Ammon's horn (tissue), 1 donor: ENCODE data around the gene PGAP6.
"Not testable (repeated sequence)": the region's sequence is repeated elsewhere in the genome, so short reads cannot be mapped to it uniquely, and the experiment has no call there.

ENCODE experiments used
- DNase-seq: peaks from one replicate; pipeline ENCODE4 v3.0.0-alpha.2; 2016; ENCODE audit warnings: low spot score

The PGAP6 gene, protein sequence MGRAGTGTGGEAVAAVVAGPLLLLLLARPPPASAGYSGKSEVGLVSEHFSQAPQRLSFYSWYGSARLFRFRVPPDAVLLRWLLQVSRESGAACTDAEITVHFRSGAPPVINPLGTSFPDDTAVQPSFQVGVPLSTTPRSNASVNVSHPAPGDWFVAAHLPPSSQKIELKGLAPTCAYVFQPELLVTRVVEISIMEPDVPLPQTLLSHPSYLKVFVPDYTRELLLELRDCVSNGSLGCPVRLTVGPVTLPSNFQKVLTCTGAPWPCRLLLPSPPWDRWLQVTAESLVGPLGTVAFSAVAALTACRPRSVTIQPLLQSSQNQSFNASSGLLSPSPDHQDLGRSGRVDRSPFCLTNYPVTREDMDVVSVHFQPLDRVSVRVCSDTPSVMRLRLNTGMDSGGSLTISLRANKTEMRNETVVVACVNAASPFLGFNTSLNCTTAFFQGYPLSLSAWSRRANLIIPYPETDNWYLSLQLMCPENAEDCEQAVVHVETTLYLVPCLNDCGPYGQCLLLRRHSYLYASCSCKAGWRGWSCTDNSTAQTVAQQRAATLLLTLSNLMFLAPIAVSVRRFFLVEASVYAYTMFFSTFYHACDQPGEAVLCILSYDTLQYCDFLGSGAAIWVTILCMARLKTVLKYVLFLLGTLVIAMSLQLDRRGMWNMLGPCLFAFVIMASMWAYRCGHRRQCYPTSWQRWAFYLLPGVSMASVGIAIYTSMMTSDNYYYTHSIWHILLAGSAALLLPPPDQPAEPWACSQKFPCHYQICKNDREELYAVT

GRCh38 chr16:381789-382717, at the start of gene PGAP6:
PGAP6 (minus strand) TSS chr16:381978; CDS start chr16:381821, 157 bp downstream.
- DNase-seq, result peak; percentile 76

GRCh38 chr16:430904-431303, 49.1 kb upstream of the PGAP6 start:
- no peak for DNase-seq

GRCh38 chr16:427250-427649, 45.5 kb upstream of the PGAP6 start:
- DNase-seq, result no peak

- no peak for DNase-seq
These were observed 45.1 kb upstream of the PGAP6 start for GRCh38 chr16:426906-427249.

DNA sequence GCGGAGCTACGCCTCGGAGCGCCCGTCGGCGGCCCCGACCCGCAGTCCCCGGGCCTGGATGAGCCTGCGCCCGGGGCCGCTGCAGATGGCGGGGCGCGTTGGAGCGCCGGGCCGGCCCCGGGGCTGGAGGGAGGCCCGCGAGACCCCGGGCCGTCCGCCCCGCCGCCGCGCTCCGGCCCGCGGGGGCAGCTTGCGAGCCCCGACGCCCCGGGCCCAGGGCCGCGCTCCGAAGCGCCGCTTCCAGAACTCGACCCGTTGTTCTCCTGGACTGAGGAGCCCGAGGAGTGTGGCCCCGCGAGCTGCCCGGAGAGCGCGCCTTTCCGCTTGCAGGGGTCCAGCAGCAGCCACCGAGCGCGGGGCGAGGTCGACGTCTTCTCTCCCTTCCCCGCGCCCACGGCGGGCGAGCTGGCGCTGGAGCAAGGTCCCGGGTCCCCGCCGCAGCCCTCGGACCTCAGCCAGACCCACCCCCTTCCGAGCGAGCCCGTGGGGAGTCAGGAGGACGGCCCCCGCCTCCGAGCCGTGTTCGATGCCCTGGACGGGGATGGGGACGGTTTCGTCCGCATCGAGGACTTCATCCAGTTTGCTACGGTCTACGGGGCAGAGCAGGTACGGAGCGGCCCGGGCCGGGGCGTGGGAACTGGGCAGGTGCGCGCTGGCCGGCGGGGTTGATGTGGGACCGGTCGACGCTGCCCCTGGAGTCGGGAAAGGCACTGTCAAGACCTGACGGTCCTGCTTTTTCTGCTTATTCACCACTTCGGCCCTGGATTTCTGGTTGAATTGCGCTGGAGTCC, 44.5 kb upstream of the PGAP6 start:
- no peak for DNase-seq

DNA sequence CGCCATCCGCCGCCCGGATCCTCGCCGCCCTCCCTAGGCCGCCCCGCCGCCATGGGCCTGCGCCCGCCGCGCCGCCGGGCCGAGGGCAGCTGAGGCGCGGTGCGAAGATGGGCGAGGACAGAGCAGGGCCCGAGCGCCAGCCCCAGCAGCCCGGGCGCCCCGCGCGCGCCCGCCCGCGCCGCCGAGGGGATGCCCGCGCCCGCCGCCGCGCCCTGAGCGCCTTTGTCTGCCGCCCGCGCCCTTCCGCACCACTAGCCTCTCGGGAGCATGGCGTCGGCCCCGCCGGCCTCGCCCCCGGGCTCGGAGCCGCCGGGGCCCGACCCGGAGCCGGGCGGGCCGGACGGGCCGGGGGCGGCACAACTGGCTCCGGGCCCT, 43.9 kb upstream of the PGAP6 start:
- DNase-seq, result no peak

DNA sequence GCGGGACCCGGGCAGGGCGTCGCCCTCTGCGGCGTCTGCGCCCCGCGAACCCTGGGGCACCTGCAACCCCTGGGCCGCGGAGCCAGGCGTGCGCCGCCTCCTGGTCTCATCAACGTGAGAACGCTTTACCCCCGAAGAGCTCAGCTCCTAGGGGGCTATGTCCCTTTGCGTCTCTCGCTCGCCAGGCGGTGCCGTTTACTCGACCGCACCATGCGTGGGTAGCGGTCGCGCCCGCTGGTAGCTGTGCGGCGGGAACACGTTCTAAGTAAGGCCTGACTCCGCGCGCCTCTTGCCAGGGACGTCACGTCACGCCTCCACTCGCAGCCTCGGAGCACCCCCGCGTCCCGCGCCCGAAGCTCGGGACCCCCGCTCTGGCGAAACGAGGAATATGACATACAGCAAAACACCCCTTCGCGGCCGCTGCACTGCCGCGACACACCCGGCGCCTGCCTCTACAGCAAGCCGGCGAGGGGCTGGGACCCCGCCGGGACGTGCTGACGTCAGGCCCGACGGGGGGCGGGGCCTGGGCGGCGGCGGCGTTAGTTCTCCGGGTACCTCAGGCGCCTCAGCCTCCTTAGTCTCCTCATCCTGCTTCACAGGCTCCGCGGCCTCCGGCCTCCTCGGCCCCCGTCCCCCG, 43.4 kb upstream of the PGAP6 start, which contains the start of gene RAB11FIP3:
Gene RAB11FIP3 (plus strand): TSS at position 568 of the 637 bp plus-strand sequence. CDS start 358 bp downstream, outside the sequence.
- peak; percentile 90 for DNase-seq

DNA sequence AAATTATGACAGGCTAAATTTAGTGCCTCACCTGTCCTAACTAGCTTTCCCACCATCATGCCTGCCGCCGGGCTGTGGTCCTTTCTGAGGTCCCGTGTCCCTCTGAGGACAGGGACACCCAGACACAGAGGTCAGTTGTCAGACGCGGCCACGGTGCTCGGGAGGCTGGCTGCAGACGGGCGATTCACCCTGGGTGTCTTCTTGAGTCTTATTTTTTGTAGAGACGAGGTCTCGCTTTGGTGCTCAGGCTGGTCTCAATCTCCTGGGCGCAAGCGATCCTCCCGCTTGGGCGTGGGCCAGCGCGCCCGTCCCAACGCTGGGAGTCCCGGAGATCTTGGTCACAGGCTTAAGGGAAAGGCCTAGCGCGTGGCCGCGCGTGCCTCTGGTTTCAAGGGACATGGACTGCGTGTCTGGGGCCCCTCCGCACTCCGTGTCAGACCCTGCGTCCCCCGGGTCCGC, 42.9 kb upstream of the PGAP6 start:
- DNase-seq, result peak; percentile 47

DNA sequence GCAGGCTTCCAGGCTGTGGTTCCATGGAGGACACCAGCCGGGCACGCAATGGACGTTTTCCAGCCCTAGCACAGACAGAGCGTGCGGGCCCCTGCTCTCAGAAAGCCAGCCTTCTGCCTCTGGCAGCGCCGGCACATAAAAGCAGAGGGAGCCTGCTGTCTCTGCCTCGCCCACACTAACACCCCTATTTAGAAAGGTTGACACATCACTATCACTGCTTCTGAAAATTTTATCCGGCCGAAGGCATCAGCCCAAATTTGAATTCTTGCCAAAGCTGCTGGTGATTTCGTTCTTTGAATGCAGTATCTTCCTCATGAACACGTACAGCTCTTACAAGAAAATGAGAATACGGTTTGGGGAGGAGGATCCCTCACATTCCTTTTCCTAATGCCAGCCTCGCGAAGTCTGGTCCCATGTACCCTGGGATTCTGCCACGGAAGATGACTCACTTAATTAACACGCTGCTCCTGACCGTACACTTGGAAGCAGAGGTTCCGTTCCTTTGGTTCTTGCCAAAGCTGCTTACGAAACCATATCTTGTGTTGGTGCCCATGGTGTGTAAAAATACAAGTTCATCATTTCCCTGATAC, 42.4 kb upstream of the PGAP6 start:
- DNase-seq, result peak; percentile 79

DNA sequence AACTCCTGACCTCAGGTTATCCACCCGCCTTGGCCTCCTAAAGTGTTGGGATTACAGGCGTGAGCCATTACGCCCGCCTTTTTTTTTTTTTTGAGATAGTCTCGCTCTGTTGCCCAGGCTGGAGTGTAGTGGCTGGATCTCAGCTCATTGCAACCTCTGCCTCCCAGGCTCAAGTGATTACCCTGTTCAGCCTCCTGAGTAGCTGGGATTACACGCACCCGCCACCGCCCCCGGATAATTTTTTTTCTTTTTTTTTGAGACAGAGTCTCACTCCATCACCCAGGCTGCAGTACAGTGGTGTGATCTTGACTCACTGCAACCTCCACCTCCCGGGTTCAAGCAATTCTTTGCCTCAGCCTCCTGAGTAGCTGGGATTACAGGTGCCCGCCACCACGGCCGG, 40.4 kb upstream of the PGAP6 start:
- DNase-seq, result not testable (repeated sequence)

- DNase-seq, result not testable (repeated sequence)
These were observed 33.4 kb upstream of the PGAP6 start for GRCh38 chr16:415170-415498.

GRCh38 chr16:414395-415169, 32.8 kb upstream of the PGAP6 start:
- no peak for DNase-seq

DNA sequence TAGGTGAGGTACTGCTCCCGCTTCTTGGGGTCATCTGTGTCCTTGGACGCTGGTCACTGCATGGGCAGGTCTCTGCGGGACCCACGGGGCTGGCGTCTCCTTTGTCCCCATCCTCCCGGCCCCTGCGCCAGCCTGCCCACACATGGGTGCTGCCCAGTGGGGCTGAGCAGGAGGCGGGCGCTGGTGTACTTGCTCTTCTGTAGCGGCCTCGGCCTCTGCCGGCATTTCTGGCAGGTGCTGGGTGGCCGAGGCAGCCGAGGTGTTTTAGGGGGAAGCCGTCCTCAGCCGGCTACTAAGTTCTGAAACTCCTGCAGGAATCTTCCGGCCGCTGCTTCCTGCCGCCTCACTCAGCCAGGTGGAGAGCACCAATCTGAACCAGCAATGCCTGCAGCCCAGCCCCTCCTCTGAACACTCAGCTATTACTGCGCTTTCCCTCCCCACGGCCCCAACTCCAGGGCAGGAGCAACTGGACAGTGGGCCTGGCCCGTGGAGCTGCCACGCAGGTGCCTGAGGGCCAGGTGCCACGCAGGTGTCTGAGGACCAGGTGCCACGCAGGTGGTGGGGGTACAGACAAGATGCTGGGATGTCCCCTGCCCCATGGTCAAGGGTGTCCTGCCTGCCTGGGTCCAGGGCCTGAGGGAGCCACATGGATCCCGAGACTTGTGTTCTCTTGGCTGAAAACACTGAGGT, 29.9 kb upstream of the PGAP6 start:
- no peak for DNase-seq

GRCh38 chr16:410516-411178, 28.9 kb upstream of the PGAP6 start:
- DNase-seq, result no peak

DNA sequence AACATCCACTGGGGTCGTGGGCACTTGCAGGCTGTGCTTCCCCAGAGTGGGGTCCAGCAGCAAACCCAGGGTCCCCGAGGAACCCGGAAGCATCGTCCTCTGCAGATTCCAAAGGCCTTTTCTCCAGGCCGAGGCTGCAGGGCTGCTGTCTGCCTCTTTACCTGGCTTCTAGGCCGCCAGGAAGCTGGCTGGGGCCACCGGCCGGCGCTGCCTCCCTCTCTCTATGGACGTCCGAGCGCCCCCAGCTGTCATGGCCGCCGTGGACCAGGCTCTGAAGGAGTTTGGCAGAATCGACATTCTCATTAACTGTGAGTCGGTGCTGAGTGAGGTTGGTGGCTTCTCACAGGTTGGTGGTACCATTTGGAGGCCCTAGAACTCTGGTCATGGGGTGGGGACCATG, 25.5 kb upstream of the PGAP6 start:
- DNase-seq, result no peak

DNA sequence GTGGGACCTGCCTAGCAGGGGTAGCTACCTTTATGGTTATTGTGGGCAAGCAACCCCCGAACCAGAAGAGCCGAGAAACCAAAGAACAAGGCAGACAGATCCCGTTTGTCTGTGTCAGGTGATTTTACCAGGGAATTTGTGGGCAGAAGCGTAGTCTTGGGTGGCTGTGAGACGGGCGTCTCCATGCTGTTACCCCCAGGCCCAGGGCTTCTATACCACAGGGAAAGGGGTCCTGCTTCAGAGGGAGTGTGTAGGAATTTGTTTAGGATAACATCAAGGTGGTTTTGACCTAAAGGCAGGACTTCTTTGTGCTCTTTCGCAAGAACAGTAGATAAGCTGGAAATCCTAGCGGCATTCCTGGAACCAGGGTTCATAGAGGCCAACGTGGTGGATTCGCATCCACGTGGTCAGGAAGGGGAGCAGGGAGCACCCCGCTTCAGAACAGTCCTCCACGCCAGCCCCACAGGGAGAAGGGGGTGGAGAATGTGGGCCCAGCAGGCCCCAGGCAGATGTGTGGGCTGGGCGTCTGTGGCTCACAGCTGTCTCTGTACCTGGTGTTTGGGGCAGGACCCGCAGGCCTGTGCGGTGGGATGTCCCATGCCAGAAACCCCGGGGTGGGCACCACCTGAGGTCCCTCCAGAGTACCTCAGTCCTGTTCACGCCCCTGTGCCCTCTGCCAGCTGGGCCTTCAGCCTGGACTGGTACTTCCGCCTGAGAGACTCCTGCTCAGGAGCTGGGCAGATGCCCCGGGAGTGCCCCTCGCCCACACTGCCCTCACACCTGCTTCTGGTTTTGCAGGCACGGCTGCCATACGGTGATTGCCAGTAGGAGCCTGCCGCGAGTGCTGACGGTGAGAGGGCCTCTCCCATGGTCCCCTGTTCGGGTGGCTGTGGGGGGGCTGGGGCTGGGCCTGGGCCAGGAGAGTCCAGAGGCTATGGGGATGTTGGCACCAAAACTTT, 24.0 kb upstream of the PGAP6 start:
- DNase-seq, result no peak

GRCh38 chr16:404971-405486, 23.3 kb upstream of the PGAP6 start:
- no peak for DNase-seq
